Neural cell (in vitro differentiated cells): ENCODE results near the gene DEDD.

Experiments used
- EP300 ChIP-seq: fragments of 450-650 bp; conservative IDR thresholded peaks from 2 replicates; pipeline ENCODE4 v1.6.1; 2014; ENCODE audit warnings: antibody characterized with exemption, mild to moderate bottlenecking, moderate library complexity; ENCODE audit not compliant: poor library complexity, severe bottlenecking
- POLR2AphosphoS5 ChIP-seq: IDR thresholded peaks from 2 replicates; pipeline ENCODE4 v1.6.1; 2012
- TAF1 ChIP-seq: IDR thresholded peaks from 2 replicates; pipeline ENCODE4 v1.6.1; 2012; ENCODE audit warnings: low read depth
- TF ChIP-seq, protein P1 (sequence below): fragments of 450-650 bp; IDR thresholded peaks from 2 replicates; pipeline ENCODE4 v1.5.1; 2014; ENCODE audit warnings: antibody characterized with exemption, mild to moderate bottlenecking, moderate library complexity; ENCODE audit not compliant: poor library complexity, severe bottlenecking
- TF ChIP-seq, protein P2 (sequence below): IDR thresholded peaks from 2 replicates; pipeline ENCODE4 v1.6.1; 2012; ENCODE audit warnings: borderline replicate concordance

DNA sequence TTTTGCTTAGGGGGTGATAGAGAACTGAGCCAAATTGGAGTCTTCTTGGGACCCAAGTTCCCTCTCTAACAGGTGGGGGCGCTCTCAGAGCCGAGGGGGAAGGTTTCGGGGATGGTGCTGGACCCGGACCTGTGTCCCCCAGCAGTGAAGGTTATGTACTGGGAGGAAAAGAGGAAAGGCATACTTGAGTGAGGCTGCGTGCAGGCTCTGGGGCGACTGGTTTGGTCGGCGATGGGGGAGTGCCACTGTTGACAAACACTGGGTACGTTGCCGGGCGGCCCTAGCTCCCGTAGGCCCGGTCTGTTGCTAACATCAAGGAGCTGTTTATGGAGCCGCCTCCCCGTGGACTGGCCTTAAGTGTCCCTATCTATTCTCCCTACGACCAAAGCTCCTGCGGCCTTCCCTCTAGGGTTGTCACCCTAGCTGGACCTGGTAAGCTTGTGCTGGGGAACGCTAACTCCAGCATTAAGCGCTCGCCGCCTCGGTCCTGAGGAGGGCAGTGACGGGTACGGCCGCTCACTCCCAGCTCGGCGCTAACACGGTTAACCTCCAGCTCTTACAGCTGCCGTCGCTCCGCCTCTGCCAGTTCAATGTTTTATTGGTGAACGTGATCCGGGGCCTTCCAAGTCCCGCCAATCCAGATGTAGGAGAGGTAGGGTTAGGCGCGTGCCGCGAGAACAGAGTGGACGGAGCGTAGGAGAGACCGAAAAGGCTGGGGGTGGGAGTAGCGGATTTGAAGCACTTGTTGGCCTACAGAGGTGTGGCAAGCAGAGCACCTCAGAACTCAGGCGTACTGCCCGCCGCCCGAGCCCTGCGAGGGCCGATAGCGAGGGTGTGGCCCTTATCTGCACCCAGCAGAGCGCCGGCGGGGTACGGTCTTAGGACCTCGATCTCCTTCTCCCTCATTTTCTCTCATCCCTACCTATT lies 33.5 kb upstream of the DEDD start, which contains the start of gene PPOX:
- TF ChIP-seq, protein P1, sequence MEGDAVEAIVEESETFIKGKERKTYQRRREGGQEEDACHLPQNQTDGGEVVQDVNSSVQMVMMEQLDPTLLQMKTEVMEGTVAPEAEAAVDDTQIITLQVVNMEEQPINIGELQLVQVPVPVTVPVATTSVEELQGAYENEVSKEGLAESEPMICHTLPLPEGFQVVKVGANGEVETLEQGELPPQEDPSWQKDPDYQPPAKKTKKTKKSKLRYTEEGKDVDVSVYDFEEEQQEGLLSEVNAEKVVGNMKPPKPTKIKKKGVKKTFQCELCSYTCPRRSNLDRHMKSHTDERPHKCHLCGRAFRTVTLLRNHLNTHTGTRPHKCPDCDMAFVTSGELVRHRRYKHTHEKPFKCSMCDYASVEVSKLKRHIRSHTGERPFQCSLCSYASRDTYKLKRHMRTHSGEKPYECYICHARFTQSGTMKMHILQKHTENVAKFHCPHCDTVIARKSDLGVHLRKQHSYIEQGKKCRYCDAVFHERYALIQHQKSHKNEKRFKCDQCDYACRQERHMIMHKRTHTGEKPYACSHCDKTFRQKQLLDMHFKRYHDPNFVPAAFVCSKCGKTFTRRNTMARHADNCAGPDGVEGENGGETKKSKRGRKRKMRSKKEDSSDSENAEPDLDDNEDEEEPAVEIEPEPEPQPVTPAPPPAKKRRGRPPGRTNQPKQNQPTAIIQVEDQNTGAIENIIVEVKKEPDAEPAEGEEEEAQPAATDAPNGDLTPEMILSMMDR, result peak; percentile 70
- TF ChIP-seq TAF1, result no peak
- TF ChIP-seq, protein P2, sequence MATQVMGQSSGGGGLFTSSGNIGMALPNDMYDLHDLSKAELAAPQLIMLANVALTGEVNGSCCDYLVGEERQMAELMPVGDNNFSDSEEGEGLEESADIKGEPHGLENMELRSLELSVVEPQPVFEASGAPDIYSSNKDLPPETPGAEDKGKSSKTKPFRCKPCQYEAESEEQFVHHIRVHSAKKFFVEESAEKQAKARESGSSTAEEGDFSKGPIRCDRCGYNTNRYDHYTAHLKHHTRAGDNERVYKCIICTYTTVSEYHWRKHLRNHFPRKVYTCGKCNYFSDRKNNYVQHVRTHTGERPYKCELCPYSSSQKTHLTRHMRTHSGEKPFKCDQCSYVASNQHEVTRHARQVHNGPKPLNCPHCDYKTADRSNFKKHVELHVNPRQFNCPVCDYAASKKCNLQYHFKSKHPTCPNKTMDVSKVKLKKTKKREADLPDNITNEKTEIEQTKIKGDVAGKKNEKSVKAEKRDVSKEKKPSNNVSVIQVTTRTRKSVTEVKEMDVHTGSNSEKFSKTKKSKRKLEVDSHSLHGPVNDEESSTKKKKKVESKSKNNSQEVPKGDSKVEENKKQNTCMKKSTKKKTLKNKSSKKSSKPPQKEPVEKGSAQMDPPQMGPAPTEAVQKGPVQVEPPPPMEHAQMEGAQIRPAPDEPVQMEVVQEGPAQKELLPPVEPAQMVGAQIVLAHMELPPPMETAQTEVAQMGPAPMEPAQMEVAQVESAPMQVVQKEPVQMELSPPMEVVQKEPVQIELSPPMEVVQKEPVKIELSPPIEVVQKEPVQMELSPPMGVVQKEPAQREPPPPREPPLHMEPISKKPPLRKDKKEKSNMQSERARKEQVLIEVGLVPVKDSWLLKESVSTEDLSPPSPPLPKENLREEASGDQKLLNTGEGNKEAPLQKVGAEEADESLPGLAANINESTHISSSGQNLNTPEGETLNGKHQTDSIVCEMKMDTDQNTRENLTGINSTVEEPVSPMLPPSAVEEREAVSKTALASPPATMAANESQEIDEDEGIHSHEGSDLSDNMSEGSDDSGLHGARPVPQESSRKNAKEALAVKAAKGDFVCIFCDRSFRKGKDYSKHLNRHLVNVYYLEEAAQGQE, result peak; percentile 58
- TF ChIP-seq EP300, result peak; percentile 58
- TF ChIP-seq POLR2AphosphoS5, result peak; percentile 61
